Prostate gland (tissue), 2 donors: ENCODE data around the gene GRAMD2A.

Experiments
- CTCF ChIP-seq, 4 experiments: fragments of 200-600 bp in 2 of 4; fragments of 450-650 bp in 2 of 4; sonication (generic) in 2 of 4; IDR thresholded peaks; 1 replicate in 3 of 4; 2 replicates in 1 of 4; pipeline ENCODE4 v1.5.1; 2016 to 2019; ENCODE audit warnings: antibody characterized with exemption in 4 of 4, mild to moderate bottlenecking in 2 of 4, moderate library complexity in 2 of 4
- POLR2A ChIP-seq: fragments of 450-650 bp; IDR thresholded peaks from one replicate; pipeline ENCODE4 v1.6.1; 2016; ENCODE audit warnings: antibody characterized with exemption, mild to moderate bottlenecking
- POLR2AphosphoS5 ChIP-seq: sonication (generic); formaldehyde crosslinking; IDR thresholded peaks from one replicate; pipeline ENCODE4 v1.6.1; 2017; ENCODE audit warnings: antibody characterized with exemption

DNA sequence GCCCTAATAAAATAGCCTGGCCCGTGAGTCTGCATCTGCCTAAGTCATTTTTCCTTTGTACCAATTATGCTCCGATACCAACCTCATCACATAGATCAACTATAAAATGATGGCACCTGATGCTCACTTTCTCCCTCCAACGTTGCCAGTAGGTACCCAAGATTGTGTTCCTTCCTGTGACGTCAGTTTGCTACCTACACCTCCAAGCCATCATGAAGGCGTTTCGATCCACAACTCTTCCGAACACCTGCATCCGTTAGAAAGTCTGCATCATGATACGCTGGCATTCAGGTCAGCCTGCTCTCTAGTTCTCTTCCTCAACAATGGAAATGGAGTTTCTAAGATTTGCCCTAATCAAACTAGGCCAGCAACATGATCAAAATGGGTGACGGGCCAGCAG, 25.7 kb upstream of the GRAMD2A start:
- TF ChIP-seq CTCF (IDR thresholded peaks at IDR 0.05) (no peak), POLR2A (no peak), POLR2AphosphoS5 (no peak)
